Measurements from ENCODE around the gene CD40.

- peak; percentile 71 for TF ChIP-seq CTCF (conservative IDR thresholded peaks at IDR 0.05; ENCODE audit: low read length)
- no peak for TF ChIP-seq EZH2phosphoT487 (IDR thresholded peaks at IDR 0.05; ENCODE audit: borderline replicate concordance)
These were observed 10.4 kb downstream of the CD40 start for GRCh38 chr20:46128310-46129151.
